GM12892 (cell line): ENCODE results near the gene CCDC27.

Experiments
- POLR2A ChIP-seq: IDR thresholded peaks from 2 replicates; pipeline ENCODE4 v1.6.1; 2011; ENCODE audit warnings: low read depth, low read length, control low read depth
- POLR2AphosphoS5 ChIP-seq: IDR thresholded peaks from 2 replicates; pipeline ENCODE4 v1.6.1; 2011; ENCODE audit warnings: low read depth, low read length, control low read depth

GRCh38 chr1:3713840-3714239 is 38.4 kb upstream of the CCDC27 start:
- TF ChIP-seq POLR2A (no peak), POLR2AphosphoS5 (no peak)
